K562 (cell line): ENCODE results near the gene PARD3. TPM values are rescaled to one million over a fixed set of nuclear protein-coding genes. Genes with fewer than 3 reads are reported as not detected.

Experiments
- ATAC-seq: fragments of 200-7000 bp; cut with Tn5 transposase; 3 replicates; pipeline ENCODE4 v1.9.1; 2020; ENCODE audit warnings: moderate library complexity
- BruUV-seq: library from RNA; stranded (reverse); fragments of 400-500 nt; replicated peaks from 2 replicates; lab custom pipeline; 2021; lab: Mats Ljungman, UMichigan
- CTCF ChIA-PET: fragments of 300-600 bp; formaldehyde crosslinking; extraction: SDS; loops from one replicate; lab custom pipeline; 2021; ENCODE audit warnings: low intra/inter-chr PET ratio; lab: Yijun Ruan, JAX
- POLR2A ChIA-PET: fragments of 300-600, 350-650 bp; sonication (Branson Sonifier 250); formaldehyde crosslinking; extraction: SDS; loops from one replicate; lab custom pipeline; 2021; ENCODE audit warnings: antibody characterized with exemption, inconsistent platforms; lab: Yijun Ruan, JAX
- DNase-seq, 4 experiments: peaks; one replicate each; pipeline versions ENCODE4 v3.0.0 to v3.0.0-alpha.2; 2011 to 2018; ENCODE audit warnings: low spot score in 3 of 4, mixed read lengths in 3 of 4; ENCODE audit errors: extremely low read depth in 1 of 4
- FAIRE-seq: peaks from 2 replicates; lab custom pipeline; 2011; peaks lifted over from hg19 to GRCh38; lab: Jason Lieb, UNC
- H2AFZ ChIP-seq: 2 replicates; pipeline ENCODE4 v1.6.0; 2011; ENCODE audit warnings: low read depth, low read length, control low read depth, inconsistent platforms
- H3K27ac ChIP-seq: fragments of 200-600 bp; 3 replicates; pipeline ENCODE4 v1.8.0; 2011; ENCODE audit warnings: low read depth, mild to moderate bottlenecking, control low read depth, inconsistent platforms, low read length, moderate library complexity, mixed read lengths; ENCODE audit errors: extremely low read depth
- H3K27me3 ChIP-seq, 2 experiments: fragments of 300-600 bp in 1 of 2; 2 replicates in 1 of 2; 3 replicates in 1 of 2; pipeline versions ENCODE4 v1.6.0 to v1.8.0; 2011; ENCODE audit warnings: inconsistent platforms in 2 of 2, low read length in 2 of 2, mild to moderate bottlenecking in 1 of 2, mixed read lengths in 1 of 2, moderate library complexity in 1 of 2; ENCODE audit not compliant: control insufficient read depth in 2 of 2, insufficient read depth in 2 of 2
- H3K36me3 ChIP-seq: fragments of 300-600 bp; 3 replicates; pipeline ENCODE4 v1.8.0; 2011; ENCODE audit warnings: mild to moderate bottlenecking, low read length, inconsistent platforms; ENCODE audit not compliant: control insufficient read depth, insufficient read depth
- H3K4me1 ChIP-seq, 2 experiments: fragments of 200-600 bp in 1 of 2; replicated peaks in 1 of 2; 2 replicates in 1 of 2; 3 replicates in 1 of 2; pipeline versions ENCODE4 v1.5.1 to v1.8.0; 2011; ENCODE audit warnings: inconsistent platforms in 2 of 2, low read length in 2 of 2, mild to moderate bottlenecking in 1 of 2, mixed read lengths in 1 of 2, moderate library complexity in 1 of 2; ENCODE audit not compliant: control insufficient read depth in 2 of 2, insufficient read depth in 2 of 2
- H3K4me2 ChIP-seq: 2 replicates; pipeline ENCODE4 v1.6.1; 2011; ENCODE audit warnings: low read length, control low read depth, inconsistent platforms, mixed read lengths; ENCODE audit not compliant: insufficient read depth
- H3K4me3 ChIP-seq: fragments of 200-600 bp; sonication (generic), shearing (Covaris generic); 2 replicates; pipeline ENCODE4 v1.5.1; 2016; ENCODE audit warnings: control low read depth, inconsistent platforms
- H3K79me2 ChIP-seq: fragments of 200-600 bp; 3 replicates; pipeline ENCODE4 v1.8.0; 2011; ENCODE audit warnings: low read length, inconsistent platforms; ENCODE audit not compliant: control insufficient read depth, insufficient read depth
- H3K9ac ChIP-seq, 2 experiments: 2 replicates each; pipeline versions ENCODE4 v1.6.0 to v1.6.1; 2011; ENCODE audit warnings: low read depth in 2 of 2, low read length in 2 of 2, control low read depth in 1 of 2, inconsistent platforms in 1 of 2, mild to moderate bottlenecking in 1 of 2, mixed read lengths in 1 of 2; ENCODE audit not compliant: insufficient read depth in 1 of 2
- H3K9me1 ChIP-seq: one replicate; pipeline ENCODE4 v1.6.0; 2011; ENCODE audit warnings: inconsistent platforms, mild to moderate bottlenecking, low read length, moderate library complexity; ENCODE audit not compliant: control insufficient read depth, insufficient read depth
- H3K9me3 ChIP-seq: replicated peaks from 2 replicates; pipeline ENCODE4 v1.5.1; 2011; ENCODE audit warnings: low read depth, low read length, inconsistent platforms; ENCODE audit not compliant: control insufficient read depth, insufficient read depth
- H4K20me1 ChIP-seq: replicated peaks from 2 replicates; pipeline ENCODE4 v1.6.1; 2011; ENCODE audit warnings: low read length, inconsistent platforms, mixed read lengths; ENCODE audit not compliant: control insufficient read depth, insufficient read depth
- E2F6 ChIP-seq, 2 experiments: IDR thresholded peaks; 2 replicates each; pipeline ENCODE4 v1.6.1; 2011; ENCODE audit warnings: borderline replicate concordance in 1 of 2, control low read depth in 1 of 2, low read depth in 1 of 2, low read length in 1 of 2, mild to moderate bottlenecking in 1 of 2, mixed read lengths in 1 of 2, moderate library complexity in 1 of 2; ENCODE audit not compliant: insufficient read depth in 1 of 2, insufficient read length in 1 of 2, poor library complexity in 1 of 2, severe bottlenecking in 1 of 2; ENCODE audit errors: extremely low read depth in 1 of 2
- FOXM1 ChIP-seq, 2 experiments: fragments of 450-650 bp in 1 of 2; sonication (generic) in 1 of 2; formaldehyde crosslinking in 1 of 2; IDR thresholded peaks; 2 replicates each; pipeline versions ENCODE4 v1.6.1 to v1.9.0; 2017 to 2022; ENCODE audit warnings: low read depth in 2 of 2, mild to moderate bottlenecking in 2 of 2, missing genetic modification reagents in 1 of 2, moderate library complexity in 1 of 2
- GABPA ChIP-seq: fragments of 200-800 bp; sonication (Bioruptor generic); conservative IDR thresholded peaks from 2 replicates; pipeline ENCODE4 v1.6.1; 2016; ENCODE audit warnings: low read depth, missing genetic modification characterization, missing compliant biosample characterization
- KDM4B ChIP-seq, 2 experiments: fragments of 450-650 bp in 1 of 2; sonication (generic) in 1 of 2; IDR thresholded peaks; 2 replicates each; pipeline ENCODE4 v1.6.1; 2016 to 2017; ENCODE audit warnings: borderline replicate concordance in 2 of 2, antibody characterized with exemption in 1 of 2, low read depth in 1 of 2, mild to moderate bottlenecking in 1 of 2
- KLF16 ChIP-seq: IDR thresholded peaks from 2 replicates; pipeline ENCODE4 v1.6.1; 2016; ENCODE audit warnings: antibody characterized with exemption
- MAX ChIP-seq: sonication (generic); formaldehyde crosslinking; IDR thresholded peaks from 2 replicates; pipeline ENCODE4 v1.9.0; 2022; ENCODE audit warnings: mild to moderate bottlenecking, missing genetic modification reagents
- NCOR1 ChIP-seq: fragments of 450-650 bp; IDR thresholded peaks from 2 replicates; pipeline ENCODE4 v1.6.1; 2016; ENCODE audit warnings: mild to moderate bottlenecking, moderate library complexity
- NFE2L1 ChIP-seq: fragments of 450-650 bp; IDR thresholded peaks from 2 replicates; pipeline ENCODE4 v1.6.1; 2016; ENCODE audit warnings: missing genetic modification characterization, low read depth, mild to moderate bottlenecking, missing compliant biosample characterization, moderate library complexity, borderline replicate concordance
- NFIC ChIP-seq: fragments of 450-650 bp; IDR thresholded peaks from 2 replicates; pipeline ENCODE4 v1.6.1; 2017; ENCODE audit warnings: mild to moderate bottlenecking, inconsistent platforms
- NKRF ChIP-seq: fragments of 450-650 bp; IDR thresholded peaks from 2 replicates; pipeline ENCODE4 v1.6.1; 2016; ENCODE audit warnings: borderline replicate concordance
- NONO ChIP-seq, 2 experiments: fragments of 200-400 bp in 1 of 2; fragments of 450-650 bp in 1 of 2; formaldehyde crosslinking in 1 of 2; IDR thresholded peaks; 2 replicates each; pipeline ENCODE4 v1.6.1; 2017; ENCODE audit warnings: low read depth in 2 of 2, mild to moderate bottlenecking in 2 of 2, moderate library complexity in 2 of 2, low read length in 1 of 2
- POLR2AphosphoS5 ChIP-seq: IDR thresholded peaks from 2 replicates; pipeline ENCODE4 v1.6.1; 2011; ENCODE audit warnings: mild to moderate bottlenecking, low read depth, low read length, moderate library complexity; ENCODE audit not compliant: control insufficient read depth, insufficient read depth
- TAF1 ChIP-seq: IDR thresholded peaks from 2 replicates; pipeline ENCODE4 v1.6.1; 2011; ENCODE audit warnings: mild to moderate bottlenecking, low read length, moderate library complexity; ENCODE audit not compliant: insufficient read depth, control insufficient read depth, severe bottlenecking; ENCODE audit errors: extremely low read depth
- TCF3 ChIP-seq: sonication (generic); formaldehyde crosslinking; IDR thresholded peaks from 2 replicates; pipeline ENCODE4 v1.4.0; 2020; ENCODE audit warnings: mild to moderate bottlenecking, missing genetic modification reagents
- ZNF253 ChIP-seq: fragments of 250-450 bp; sonication (Bioruptor Pico); conservative IDR thresholded peaks from 2 replicates; pipeline ENCODE4 v1.6.1; 2021; ENCODE audit warnings: mild to moderate bottlenecking
- ZNF766 ChIP-seq: fragments of 200-800 bp; sonication (Bioruptor generic); conservative IDR thresholded peaks from 2 replicates; pipeline ENCODE4 v1.6.1; 2016; ENCODE audit warnings: missing genetic modification characterization, missing compliant biosample characterization
- ZSCAN32 ChIP-seq: fragments of 450-650 bp; formaldehyde crosslinking; IDR thresholded peaks from 2 replicates; pipeline ENCODE4 v1.4.0; 2020; ENCODE audit warnings: mild to moderate bottlenecking, moderate library complexity
- WGBS: fragments of 100-300 bp; shearing (Covaris generic); methylation state at CpG from one replicate; pipeline ENCODE4 v1.1.6; 2016; ENCODE audit warnings: low coverage, mixed read lengths; ENCODE audit not compliant: insufficient coverage; ENCODE audit errors: missing lambda C conversion rate; 5-methylcytosine and 5-hydroxymethylcytosine counted together
- in situ Hi-C: fragments of 300-500 bp; cut with MboI; formaldehyde crosslinking; loops from 4 replicates; pipeline ENCODE4 v1.15.0; 2018; ENCODE audit warnings: inconsistent platforms, mixed read lengths
- intact Hi-C: fragments of 100-400 bp; cut with micrococcal nuclease; formaldehyde crosslinking; loops from 2 replicates; pipeline ENCODE4 v1.14.2; 2022
- polyA plus RNA-seq, 8 experiments: library from polyadenylated mRNA; depleted of rRNA in 4 of 8; stranded (reverse) in 5 of 8; unstranded in 3 of 8; fragments of >200 nt; fragmentation: Nextera tagmentation in 2 of 8; fragmentation: Illumina TruSeq in 1 of 8; extraction: Ambion mirVana in 2 of 8; extraction: Trizol in 1 of 8; gene quantifications; 2 replicates each; pipeline versions ENCODE4 v1.2.1 to v1.2.3, GENCODE V29; 2011 to 2014; ENCODE audit warnings: inconsistent platforms in 1 of 8, missing spikeins in 1 of 8
- total RNA-seq, 7 experiments: library from RNA; depleted of rRNA in 6 of 7; stranded (reverse); fragments of >200 nt in 6 of 7; fragmentation: Illumina TruSeq in 2 of 7; extraction: Trizol in 2 of 7; gene quantifications; 2 replicates each; pipeline versions ENCODE4 v1.2.1 to v1.2.3, GENCODE V29; 2011 to 2021; ENCODE audit warnings: low replicate concordance in 1 of 7

PARD3 gene
- total and polyA plus RNA-seq, 9 of the 15 experiments (the other 6 are each of a cell fraction or from before 2014, with no cell fraction given) = 2.7 to 11.7 (median 7.7) TPM

- FAIRE-seq = peak; percentile 81
- intact Hi-C loops = no loop called here
- in situ Hi-C loops = no loop called here
- ChIA-PET CTCF (no interaction called here), POLR2A (interaction anchor here (0.5 kb wide), 1 partner anchor 11 kb away, joined by 3 read pairs; no protein-coding TSS in a partner anchor)
- 0 out of 2 replicates have a peak overlapping the region, but pooled peaks have one; percentile 34 for H2AFZ ChIP-seq
- peak; percentile 82 for ATAC-seq
- H3K9me1 ChIP-seq = no peaks in the 10 kb centered on the region
- H3K27me3 ChIP-seq = peaks cover 0 to 6% of the 10 kb centered on the region in 2 experiments; a peak in 2 of 5 replicates
- no peaks in the 10 kb centered on the region for H3K9me3 ChIP-seq
- BruUV-seq = no TSS peak
- 0% methylated on average over 2 of the region's 2 CpGs for WGBS
- H3K36me3 ChIP-seq = no peaks in the 10 kb centered on the region
- H3K79me2 ChIP-seq = no peaks in the 10 kb centered on the region
- H4K20me1 ChIP-seq = 0 out of 2 replicates have a peak, but pooled peaks cover 3% of the 10 kb centered on the region
- H3K27ac ChIP-seq = peak overlapping the region; percentile 67
- H3K9ac ChIP-seq = peak overlapping the region in 1 of 2 experiments; percentile 48; a peak in 2 of 4 replicates
- H3K4me1 ChIP-seq = peaks cover 3 to 4% of the 10 kb centered on the region in 2 experiments; a peak in 4 of 5 replicates
- peak overlapping the region; percentile 35; the same call in 1 of the 2 replicates for H3K4me2 ChIP-seq
- DNase-seq = peak in 2 of 4 experiments; percentile 58
- H3K4me3 ChIP-seq = no peak overlapping the region
- peak; percentile 73 for TF ChIP-seq NFIC
- TF ChIP-seq FOXM1 (IDR thresholded peaks at IDR 0.05; ENCODE audit: low read depth) = peak; percentile 63; the same call in 1 of the 2 replicates
- no peak for TF ChIP-seq FOXM1 (CRISPR knock-in tag; IDR thresholded peaks at IDR 0.05; ENCODE audit: low read depth)
- TF ChIP-seq ZNF766 (CRISPR knock-in tag) = peak; percentile 34; the same call in 1 of the 2 replicates
- peak; percentile 85 for TF ChIP-seq NCOR1
- TF ChIP-seq ZSCAN32 (CRISPR knock-in tag) = no peak
- TF ChIP-seq KDM4B (IDR thresholded peaks at IDR 0.05; ENCODE audit: borderline replicate concordance in 2 of 2, low read depth in 1 of 2) = no peak
- no peak for TF ChIP-seq NONO (IDR thresholded peaks at IDR 0.05; ENCODE audit: low read depth in 2 of 2, low read length in 1 of 2)
- peak; percentile 63; the same call in 1 of the 2 replicates for TF ChIP-seq KLF16
- TF ChIP-seq POLR2AphosphoS5 = peak; percentile 51; the same call in 1 of the 2 replicates
- no peak for TF ChIP-seq TAF1
- no peak for TF ChIP-seq ZNF253 (CRISPR knock-in tag)
- TF ChIP-seq E2F6 (IDR thresholded peaks at IDR 0.05; ENCODE audit: borderline replicate concordance in 1 of 2, extremely low read depth in 1 of 2, insufficient read depth in 1 of 2, insufficient read length in 1 of 2, low read depth in 1 of 2, low read length in 1 of 2, poor library complexity in 1 of 2, severe bottlenecking in 1 of 2) = peak in 1 of 2 experiments; percentile 28
- peak; percentile 26; the same call in 1 of the 2 replicates for TF ChIP-seq MAX (CRISPR knock-in tag)
- TF ChIP-seq NKRF = 0 out of 2 replicates have a peak, but pooled peaks have one; percentile 31
- no peak for TF ChIP-seq NFE2L1 (tag)
- TF ChIP-seq TCF3 (CRISPR knock-in tag) = peak; percentile 93
- TF ChIP-seq GABPA (tag) = peak; percentile 52; the same call in 1 of the 2 replicates
These were observed 50.6 kb downstream of the PARD3 start for GRCh38 chr10:34764472-34764946.
